Suppressor macrophage treated with lipopolysaccharide for 4 hours (primary cell): ENCODE data around the gene VANGL2.

Source experiments
- DNase-seq: peaks from one replicate; pipeline ENCODE4 v3.0.0-alpha.2; 2020

VANGL2 gene

DNA sequence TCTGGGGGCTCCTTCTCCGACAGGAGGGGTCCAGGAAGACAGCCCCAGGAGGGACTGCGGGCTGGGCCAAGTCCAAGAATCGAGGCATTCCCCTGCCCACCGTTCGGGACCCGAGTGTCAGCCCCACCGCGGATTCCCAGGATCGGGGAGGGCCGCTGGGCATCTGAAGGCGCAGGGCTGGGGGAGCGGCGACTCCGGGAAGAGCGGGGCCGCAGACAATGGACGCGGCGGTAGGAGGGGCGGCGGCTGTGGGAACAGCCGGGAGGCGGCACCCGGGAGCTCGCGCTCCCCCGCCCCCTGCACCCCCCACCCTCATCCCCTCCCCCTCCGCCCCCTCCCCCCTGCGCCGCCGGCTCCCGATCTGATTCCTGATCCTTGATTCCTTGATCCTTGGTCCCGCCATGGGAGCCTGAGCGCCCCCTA, at the start of gene VANGL2:
VANGL2 (plus strand) TSS at position 342 of the 423 bp plus-strand sequence. CDS start 15,274 bp downstream, outside the sequence.
- DNase-seq, result peak; percentile 27

DNA sequence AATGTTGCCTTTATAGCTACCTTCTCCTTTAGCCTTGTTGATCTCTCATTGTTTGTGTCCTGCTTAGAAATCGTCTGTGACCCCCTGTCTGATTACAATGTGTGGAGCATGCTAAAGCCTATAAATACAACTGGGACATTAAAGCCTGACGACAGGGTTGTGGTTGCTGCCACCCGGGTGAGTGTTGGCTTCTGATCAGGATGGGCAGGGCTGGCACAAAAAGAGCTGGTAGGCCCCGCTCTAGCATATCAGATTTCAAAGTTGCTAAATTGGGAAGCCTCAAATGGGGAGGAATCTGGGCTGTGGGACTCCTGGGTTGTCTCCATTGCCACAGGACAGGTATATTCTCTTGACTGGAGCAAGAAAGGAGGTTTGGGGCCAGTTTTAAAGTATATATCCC, 48.7 kb upstream of the VANGL2 start:
- no peak for DNase-seq

DNA sequence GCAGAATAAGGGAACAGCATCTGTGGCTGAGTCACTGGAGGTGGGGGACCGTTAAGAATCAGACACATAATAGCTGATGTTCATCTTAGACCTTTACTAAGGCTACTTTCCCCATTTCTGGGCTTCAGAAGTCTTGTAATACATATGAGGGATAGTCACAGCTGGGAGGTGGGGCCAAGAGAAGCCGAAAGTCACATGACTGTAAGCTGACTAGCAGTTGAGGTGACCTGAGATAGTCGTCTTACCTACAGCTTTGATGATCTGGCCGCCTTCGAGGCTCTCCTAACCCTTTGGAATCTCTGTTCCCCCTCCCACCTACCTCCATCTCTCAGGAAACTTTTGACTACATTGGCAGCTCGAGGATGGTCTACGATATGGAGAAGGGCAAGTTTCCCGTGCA, 47.8 kb upstream of the VANGL2 start:
- no peak for DNase-seq

DNA sequence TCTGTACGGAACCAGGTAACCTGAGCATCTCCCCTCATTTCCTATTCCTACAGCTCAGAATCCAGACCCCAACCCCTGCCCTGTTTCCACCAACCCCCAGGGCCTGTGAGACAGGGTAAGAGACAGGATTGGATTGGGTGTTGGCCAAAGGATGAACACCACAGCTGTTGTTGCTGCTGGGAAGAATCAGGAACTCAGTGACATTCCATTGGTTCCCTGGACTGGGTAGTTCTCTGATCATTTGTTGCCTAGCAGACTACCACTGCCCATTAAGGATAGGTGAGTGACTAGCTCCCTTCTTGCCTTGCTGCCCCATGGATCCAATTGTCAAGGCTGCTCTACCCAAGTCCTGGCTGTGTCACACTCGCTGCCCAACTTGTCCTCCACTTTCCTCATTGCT, 47.1 kb upstream of the VANGL2 start:
- no peak for DNase-seq

DNA sequence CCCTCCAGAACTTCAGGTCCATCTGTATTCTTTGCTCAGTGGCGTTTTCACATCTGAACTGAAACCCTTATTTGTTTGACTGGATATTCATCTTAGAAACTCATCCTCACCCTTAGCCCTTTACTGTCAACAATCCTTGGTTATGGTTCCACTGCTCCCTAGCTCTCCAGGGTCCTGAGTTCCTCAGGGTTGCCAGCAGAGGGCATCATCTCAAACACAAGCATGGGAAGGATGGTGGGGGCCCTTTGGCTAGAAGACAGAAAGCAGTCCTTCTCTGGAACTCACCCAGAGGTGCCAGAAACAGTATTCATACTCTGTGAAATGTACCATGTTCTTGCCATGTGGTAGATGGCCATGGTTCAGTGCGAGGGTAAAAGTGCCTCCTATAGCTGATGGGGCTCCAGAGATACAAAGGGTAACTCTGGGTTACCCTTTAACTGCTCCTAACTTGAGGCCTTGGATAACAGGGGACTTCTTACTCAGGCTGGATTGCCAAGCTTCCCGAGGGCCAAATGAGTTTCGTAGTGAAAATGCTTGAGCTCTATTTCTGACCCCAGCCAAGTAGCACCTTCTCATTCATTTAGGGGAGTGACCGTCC, 45.9 kb upstream of the VANGL2 start:
- DNase-seq, result no peak

DNA sequence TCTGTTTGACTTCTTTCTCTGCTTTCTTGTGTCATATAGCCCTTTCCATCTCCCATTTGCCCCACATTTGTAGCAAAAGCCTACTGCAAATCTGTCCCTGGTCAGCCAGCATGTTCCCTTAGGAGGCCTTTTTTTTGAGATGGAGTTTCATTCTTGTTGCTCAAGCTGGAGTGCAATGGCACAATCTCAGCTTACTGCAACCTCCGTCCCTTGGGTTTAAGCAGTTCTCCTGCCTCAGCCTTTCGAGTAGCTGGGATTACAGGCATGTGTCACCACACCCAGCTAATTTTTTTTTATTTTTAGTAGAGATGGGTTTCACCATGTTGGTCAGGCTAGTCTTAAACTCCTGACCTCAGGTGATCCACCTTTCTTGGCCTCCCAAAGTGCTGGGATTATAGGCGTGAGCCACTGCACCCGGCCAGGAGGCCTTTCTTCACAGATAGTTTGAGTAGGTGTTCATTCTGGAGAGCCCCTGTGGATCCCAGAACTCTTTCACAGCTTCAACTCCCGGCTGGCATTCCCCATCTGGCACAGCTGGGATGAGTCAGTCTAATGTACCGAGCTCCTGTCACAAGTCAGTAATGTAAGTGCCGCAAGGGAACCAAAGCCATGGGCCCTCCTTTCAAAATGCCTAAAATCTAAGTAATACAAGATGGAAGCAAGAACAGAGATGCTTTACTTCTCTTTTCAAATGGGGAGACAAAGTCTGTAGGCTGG, 42.9 kb upstream of the VANGL2 start:
- DNase-seq, result no peak

DNA sequence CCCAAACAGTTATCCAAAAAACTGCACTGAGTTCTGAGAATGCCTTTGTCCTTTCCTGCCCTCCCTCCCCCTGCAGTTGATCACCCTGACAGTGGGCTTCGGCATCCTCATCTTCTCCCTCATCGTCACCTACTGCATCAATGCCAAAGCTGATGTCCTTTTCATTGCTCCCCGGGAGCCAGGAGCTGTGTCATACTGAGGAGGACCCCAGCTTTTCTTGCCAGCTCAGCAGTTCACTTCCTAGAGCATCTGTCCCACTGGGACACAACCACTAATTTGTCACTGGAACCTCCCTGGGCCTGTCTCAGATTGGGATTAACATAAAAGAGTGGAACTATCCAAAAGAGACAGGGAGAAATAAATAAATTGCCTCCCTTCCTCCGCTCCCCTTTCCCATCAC, 42.3 kb upstream of the VANGL2 start:
- no peak for DNase-seq

DNA sequence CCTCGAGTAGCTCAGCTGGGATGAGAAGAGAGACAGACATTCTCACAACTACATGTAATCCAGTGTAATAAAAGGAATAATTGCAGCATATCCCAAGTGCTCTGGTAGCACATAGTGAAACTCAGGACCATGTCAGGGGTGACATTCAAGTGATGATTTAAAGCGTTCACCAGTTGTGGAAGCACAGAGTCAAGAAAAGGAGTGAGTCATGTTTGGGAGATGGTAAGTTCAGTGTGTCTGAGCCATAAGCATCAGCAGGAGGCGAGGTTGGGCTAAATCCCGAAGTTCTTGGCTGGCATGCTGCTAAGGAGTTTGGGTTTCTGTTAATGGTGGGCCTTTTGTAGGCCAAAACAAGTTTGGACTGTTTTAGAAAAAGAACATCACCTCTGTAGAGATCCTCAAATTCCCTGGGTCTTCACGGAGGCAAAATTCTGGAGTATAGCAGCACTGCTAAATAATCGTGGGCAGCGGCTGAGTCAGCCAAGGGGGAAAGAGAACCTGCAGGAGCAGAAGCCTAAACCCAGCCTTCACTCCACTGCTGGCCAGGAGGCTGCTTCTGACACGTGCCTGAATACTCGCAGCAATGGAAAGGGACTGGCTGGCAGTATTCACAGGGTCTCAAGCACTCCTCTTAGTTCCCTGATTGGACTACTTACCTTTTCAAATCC, 40.7 kb upstream of the VANGL2 start:
- DNase-seq, result no peak

DNA sequence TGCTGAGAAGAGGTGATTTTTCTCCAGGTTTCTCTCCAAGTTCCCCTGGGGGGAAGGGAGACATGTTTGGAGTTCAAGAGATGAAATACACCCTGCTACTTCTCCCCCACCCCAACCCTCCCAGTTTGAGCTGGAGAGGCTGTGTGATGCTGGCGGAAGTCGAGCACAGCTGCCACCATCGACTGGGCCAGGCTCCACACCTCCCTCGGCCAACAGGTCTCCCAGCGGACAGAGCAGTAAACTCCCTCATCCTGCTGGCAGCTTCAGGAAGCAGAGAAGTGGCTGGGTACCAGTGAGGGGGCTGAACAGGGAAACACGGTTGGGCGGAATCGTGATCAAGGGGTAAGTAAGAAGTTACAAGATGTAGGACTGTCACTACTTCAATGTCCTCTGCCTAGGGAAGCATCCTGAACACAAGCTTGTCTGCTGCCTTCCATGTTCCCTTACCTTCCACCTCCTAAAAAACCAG, 40.1 kb upstream of the VANGL2 start:
- DNase-seq, result no peak

DNA sequence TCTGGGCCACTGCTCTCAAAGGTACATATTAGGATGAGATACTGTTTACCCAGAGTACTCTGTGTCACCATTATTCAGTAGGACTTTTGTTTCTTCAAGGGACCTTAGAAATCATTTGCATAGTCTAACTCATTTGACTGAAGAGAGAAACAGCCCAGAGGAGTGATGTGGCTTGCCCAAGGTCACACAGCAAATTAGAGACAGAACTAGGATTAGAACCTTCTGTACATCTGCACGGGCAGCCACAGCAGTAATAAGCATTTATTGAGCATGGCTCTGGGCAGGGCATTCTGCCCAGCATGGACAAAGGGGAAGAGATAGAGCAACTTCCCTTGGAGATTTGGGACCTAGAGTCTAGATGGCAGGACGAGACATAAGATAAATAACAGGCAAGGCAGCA, 39.2 kb upstream of the VANGL2 start:
- no peak for DNase-seq

DNA sequence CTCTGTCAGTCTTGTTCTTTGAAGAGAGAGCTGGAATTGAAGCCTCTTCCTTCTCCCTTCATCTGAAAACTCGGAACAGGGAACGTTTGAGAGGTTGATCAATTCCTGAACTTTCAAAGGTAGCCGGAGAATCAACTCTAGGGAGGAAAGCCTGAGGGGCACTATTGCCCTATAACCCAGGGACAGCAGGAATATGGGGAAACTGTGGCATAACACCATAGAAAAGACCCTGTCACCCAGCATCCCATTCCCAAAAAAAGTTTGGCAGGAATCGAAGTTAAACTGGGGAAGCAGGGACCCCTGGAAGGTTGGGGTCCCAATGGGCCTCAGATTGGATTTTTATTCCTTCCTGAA, 38.6 kb upstream of the VANGL2 start:
- no peak for DNase-seq

DNA sequence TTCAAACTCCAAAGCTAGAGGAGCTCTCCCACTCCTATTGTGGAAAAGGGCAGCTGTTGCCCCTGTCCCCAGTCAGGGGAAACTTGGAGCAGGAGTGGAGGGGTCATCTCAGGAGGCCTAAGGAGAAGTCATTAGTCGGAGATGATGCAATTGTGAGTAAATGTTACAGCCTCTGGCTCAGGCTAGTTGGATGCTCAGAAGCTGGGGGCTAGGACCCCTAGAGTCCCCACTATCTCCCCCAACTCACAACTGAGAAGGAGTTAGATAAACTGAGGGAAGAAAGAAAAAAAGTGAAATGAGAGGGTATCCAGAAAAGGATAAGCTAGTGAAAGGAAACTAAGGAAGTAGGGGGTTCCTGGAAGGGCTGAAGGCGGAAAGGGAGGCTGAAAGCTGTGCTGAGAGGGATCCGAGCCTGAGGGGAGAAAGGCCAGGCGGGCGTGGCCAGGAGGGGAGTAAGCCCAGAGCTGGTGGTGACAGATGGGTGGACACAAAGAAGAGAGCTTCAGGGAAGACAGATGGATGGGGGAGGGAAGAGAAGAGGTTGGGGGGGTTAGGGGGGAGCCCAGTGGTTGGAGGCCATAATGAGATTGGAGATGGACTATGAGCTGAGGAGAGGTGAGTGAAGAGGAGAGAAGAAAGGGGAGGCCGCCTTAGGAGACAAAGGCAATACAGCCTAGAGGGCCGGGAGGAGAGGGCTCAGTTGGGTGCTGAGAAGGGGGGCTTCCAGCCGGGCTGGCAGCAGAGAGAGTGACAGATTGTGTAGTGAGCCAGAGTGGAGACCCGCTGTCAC, 38.0 kb upstream of the VANGL2 start:
- no peak for DNase-seq

DNA sequence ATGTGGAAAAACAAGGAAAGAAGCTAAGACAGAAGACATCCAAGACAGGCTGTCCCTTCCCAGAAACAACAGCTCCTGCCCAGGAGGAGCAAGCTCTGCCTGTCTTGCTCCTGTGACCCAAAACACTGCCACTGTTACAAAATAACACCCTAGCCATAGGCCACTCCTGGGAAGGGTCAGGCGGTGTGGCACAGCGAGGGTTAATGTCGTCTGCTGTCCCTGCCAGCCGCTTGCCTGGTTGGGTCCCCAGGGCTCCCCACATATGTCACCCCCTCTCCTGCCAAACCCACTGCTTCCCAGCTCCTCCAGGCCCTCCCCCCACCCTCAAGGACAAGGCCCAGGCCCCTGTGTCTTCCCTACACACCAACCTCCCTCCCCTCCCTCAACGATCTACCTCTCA, 37.4 kb upstream of the VANGL2 start:
- DNase-seq, result no peak

DNA sequence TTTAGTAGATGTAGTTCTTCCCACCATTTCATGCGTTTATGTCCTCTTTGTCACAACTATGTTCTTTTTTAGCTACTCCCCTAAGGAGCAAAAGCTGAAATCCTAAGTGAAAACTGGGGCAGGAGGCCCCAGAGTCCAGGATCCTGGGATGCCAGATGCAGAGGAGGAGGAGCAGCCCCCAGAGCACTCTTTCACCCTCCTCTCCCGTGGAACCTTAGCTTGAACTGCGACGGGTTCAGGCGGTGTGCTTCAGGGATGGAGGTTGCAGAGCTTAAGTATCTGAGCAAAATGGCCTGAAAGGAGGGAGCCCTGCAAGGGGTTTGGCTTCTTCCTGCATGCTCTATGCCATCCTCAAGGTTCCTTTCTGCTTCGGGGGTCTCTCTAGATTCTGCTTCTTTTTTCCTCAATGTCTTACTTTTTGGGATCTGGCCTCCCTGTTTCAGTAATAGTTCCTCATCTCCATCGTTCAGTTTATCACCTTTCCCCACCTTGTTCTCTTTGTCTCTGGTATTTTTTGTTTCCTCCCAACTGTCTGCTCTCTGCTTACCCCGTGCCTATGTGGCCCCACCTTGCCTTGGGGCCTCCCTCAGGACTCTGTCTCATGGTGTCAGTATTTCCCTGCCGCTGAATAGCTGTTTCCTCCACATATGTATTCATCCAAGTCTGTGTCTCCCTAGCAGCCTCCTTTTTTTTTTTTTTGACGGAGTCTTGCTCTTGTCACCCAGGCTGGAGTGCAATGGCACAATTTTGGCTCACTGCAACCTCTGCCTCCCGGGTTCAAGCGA, 36.2 kb upstream of the VANGL2 start:
- DNase-seq, result no peak

DNA sequence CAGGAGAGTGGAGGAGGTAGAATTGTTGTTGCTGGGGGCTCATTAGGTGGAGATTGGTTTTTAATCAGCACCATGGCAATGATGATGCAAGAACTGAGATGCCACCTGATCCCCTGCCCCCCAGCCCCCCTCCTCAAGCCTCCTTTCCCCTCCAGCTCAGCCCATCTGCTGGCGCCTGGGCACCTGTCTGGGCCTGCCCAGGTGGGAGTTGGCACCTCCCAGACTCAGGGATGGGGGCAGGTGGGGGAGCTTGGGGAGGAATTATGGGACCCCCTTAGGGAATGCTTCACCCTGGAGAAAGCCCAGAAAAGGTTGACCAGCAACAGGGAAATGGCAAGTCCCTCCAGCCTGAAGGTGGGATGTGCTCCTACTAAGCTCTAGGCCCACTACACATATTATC, 35.0 kb upstream of the VANGL2 start:
- no peak for DNase-seq

DNA sequence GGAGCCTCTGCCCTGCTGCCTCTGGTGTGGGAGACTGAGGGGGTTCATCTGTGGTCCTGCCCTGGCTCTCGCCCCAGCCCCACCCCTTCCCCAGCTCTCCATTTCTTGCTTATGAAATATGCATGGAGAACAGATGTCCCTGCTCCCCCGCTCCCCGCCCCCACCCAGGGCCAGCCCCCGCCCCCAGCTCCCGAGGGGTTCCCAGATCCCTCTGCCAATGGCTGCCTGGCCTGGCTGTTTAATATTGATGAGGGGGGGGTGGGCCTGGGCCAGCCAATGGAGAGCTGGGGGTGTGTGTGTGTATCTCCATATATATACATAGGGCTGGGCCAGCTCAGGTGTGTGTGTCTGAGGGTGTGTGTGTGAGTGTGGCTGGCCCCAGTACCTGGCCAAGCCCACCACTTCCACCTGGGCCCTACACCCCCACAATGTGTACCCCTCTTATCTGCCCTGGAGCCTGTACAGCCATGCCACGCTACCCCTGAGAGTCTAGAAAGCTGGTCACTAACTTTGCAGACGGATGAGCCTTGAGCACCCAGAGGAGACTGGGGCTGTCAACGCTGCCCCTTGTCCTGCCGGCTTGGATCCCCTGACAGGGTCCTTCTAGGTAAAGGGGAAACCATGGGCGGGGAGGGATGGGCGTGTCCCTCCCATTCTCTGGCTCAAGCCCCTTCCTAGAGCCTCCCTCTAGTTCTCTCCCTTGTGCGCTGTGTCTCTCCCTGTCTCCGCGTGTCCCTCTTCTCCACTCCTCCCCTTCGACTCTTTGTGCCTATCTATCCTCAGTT, 33.4 kb upstream of the VANGL2 start, which contains the start of gene NHLH1:
NHLH1 (plus strand) TSS at position 341 of the 785 bp plus-strand sequence. CDS start 3,661 bp downstream, outside the sequence.
- DNase-seq, result no peak

DNA sequence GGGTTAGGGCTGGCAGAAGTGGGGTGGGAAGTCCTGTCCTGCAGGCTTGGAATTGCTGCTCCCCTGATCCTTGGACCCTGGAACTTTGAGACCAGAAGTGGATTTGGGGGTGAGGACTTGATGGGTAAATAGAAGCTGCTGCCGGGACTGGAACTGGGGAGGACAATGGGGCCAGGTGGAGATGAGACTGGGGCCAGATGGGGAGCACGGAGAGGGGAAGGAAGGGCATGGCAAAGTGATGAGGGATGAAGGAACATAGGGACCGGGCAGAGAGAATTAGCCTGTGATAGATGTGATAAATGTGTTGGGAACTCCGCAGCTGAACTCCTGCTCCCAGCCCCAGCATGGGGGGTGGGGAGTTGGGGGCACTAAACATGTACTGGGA, 32.9 kb upstream of the VANGL2 start:
- DNase-seq, result no peak

DNA sequence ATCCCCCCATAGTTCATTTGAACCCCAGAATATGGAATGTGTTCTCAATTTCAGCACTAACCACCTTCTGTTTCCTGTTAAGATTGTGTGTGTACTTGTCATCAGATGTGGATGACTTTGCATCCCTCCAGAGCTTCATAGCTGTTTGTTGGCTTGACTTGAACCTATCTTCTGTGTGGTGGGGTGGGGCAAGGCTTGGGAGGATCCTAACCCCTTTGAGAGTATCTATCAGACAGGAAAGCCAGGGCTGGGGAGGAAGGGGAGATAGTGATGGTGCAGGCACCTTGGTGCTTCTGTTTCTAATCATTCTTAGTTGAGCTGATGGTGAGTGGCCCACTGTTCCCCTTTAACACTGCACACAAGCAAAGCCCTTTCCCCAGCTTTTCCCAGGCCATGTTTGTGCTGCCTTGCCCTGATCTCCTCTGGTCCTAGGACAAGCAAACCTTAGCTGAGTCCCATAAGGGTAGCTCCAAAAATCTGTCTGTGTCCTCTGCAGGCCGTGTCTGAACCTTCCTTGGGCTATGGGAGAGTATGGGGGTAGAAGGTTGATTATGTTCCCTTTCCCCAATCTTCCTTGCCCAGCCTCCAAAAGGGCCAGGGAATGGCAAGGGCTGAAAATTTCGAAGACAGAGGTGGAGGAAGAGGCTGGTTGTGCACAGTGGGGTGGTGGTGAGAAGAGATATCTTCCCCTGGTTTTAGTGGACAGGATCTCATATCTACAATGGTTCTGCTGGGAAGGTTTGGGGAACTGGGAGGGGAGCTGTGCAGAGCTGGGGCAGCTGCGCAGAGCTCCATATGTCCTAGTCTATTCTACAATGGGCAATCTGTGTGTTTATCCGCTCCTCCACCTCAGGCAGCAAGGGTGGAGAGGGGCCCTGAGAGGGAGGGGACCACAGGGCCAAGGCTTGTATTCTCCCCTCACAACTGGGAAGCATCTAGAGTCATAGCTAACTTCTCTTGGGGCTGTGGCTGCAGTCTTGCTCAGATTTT, 32.1 kb upstream of the VANGL2 start:
- DNase-seq, result no peak

DNA sequence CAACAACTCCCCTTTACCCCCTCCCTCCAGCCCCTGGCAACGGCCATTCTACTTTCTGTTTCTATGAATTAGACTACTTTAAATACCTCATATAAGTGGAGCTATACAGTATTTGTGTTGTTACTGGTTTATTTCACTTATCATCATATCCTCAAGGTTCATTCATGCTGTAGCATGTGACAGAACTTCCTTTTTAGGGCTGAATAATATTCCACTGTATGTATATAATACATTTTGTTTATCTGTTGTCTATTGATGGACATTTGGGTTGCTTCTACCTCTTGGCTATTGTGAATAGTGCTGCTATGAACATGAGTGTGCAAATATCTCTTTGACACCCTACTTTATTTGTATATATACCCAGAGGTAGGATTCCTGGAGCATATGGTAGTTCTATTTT, 31.3 kb upstream of the VANGL2 start:
- no peak for DNase-seq

DNA sequence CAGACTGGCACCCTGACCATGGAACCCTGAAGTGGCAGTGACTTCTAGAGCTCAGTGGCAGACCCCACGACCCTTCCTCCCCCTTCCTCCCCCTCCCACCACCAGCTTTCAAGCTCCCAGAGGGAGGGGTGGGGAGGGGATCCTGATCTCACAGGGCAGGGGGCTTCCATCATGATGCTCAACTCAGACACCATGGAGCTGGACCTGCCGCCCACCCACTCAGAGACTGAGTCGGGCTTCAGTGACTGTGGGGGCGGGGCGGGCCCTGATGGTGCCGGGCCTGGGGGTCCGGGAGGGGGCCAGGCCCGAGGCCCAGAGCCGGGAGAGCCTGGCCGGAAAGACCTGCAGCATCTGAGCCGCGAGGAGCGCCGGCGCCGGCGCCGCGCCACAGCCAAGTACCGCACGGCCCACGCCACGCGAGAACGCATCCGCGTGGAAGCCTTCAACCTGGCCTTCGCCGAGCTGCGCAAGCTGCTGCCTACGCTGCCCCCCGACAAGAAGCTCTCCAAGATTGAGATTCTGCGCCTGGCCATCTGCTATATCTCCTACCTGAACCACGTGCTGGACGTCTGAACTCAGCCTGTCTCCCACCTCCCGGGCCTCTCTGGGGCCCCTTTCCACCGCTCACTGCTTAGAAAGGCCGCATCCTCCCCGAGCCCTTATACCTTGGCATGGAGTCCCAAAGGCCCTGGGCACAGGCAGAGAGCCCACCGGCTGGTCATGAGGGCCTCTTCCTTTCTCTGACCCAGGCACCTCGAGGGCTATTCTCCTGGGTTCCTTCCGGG, 29.6 kb upstream of the VANGL2 start:
- no peak for DNase-seq
